PFSK-1 (cell line): Measurements from ENCODE around the gene RNF41.

ENCODE experiments used
- POLR2AphosphoS5 ChIP-seq: IDR thresholded peaks from 2 replicates; pipeline ENCODE4 v1.6.1; 2012; ENCODE audit warnings: low read depth, mild to moderate bottlenecking, control low read depth, low read length, moderate library complexity
- TAF1 ChIP-seq: IDR thresholded peaks from 2 replicates; pipeline ENCODE4 v1.6.1; 2012; ENCODE audit warnings: low read length, control low read depth, borderline replicate concordance; ENCODE audit not compliant: insufficient read depth

DNA sequence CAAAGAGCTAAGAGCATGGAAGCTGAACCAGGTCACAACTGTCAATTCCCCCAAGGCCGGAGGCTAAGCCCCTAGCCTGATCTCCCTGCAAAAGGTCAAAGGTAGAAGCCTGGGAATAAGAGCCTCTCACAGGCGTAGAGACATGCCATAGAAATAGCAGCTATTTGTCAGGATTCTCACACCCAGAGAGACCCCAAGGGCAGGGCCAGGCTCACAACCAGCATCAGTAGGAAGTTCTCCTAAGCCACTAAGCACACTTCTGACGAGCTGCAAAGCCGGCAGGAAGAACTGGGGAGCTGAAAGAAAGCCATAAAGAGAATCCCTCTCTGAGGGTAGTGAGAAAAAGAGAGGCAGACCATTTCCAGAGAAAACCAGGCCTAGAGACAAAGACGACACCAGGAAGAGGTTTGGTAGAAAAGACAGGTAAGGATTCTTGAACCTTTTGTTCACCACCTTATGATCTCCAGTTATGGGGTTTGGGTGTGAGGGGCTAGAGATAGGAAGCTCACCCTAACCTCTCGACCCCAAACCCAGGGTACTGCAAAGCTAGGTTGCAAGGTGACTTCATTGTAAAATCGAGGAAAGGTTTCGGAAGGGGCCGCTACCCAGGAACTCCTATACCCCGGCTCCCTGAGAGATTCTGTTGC, 33.5 kb downstream of the RNF41 start:
- TF ChIP-seq TAF1, result no peak
- TF ChIP-seq POLR2AphosphoS5, result no peak
